ENCODE data around the gene IRAK2.

- TF ChIP-seq, protein P1, sequence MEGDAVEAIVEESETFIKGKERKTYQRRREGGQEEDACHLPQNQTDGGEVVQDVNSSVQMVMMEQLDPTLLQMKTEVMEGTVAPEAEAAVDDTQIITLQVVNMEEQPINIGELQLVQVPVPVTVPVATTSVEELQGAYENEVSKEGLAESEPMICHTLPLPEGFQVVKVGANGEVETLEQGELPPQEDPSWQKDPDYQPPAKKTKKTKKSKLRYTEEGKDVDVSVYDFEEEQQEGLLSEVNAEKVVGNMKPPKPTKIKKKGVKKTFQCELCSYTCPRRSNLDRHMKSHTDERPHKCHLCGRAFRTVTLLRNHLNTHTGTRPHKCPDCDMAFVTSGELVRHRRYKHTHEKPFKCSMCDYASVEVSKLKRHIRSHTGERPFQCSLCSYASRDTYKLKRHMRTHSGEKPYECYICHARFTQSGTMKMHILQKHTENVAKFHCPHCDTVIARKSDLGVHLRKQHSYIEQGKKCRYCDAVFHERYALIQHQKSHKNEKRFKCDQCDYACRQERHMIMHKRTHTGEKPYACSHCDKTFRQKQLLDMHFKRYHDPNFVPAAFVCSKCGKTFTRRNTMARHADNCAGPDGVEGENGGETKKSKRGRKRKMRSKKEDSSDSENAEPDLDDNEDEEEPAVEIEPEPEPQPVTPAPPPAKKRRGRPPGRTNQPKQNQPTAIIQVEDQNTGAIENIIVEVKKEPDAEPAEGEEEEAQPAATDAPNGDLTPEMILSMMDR (conservative IDR thresholded peaks at IDR 0.05 in 1 of 2, IDR thresholded peaks at IDR 0.05 in 1 of 2; ENCODE audit: low read depth in 1 of 2, low read length in 2 of 2), result no peak
- TF ChIP-seq EZH2 (IDR thresholded peaks at IDR 0.05; ENCODE audit: low read length, missing control alignments), result no peak
Measured at GRCh38 chr3:10279384-10280176, 114.9 kb downstream of the IRAK2 start.

All from fibroblast of lung (primary cell).